Glutamatergic neuron (in vitro differentiated cells): ENCODE measurements around the gene DIP2B. TPM values are rescaled to one million over a fixed set of nuclear protein-coding genes. Genes with fewer than 3 reads are reported as not detected.

Source experiments
- DNase-seq: peaks from one replicate; pipeline ENCODE4 v3.0.0; 2022
- H3K27ac Mint-ChIP-seq: one replicate; pipeline ENCODE4 v1.8.0; 2020; ENCODE audit warnings: mild to moderate bottlenecking, mixed read lengths, inconsistent platforms; ENCODE audit not compliant: unreplicated experiment
- H3K27me3 Mint-ChIP-seq: one replicate; pipeline ENCODE4 v1.8.0; 2020; ENCODE audit warnings: mild to moderate bottlenecking, moderate library complexity, mixed read lengths, inconsistent platforms; ENCODE audit not compliant: unreplicated experiment
- H3K36me3 Mint-ChIP-seq: one replicate; pipeline ENCODE4 v1.8.0; 2020; ENCODE audit warnings: mild to moderate bottlenecking, mixed read lengths, inconsistent platforms; ENCODE audit not compliant: unreplicated experiment
- H3K4me1 Mint-ChIP-seq: one replicate; pipeline ENCODE4 v1.8.0; 2020; ENCODE audit warnings: mild to moderate bottlenecking, low read depth, mixed read lengths, inconsistent platforms; ENCODE audit not compliant: unreplicated experiment
- H3K4me3 Mint-ChIP-seq: one replicate; pipeline ENCODE4 v1.8.0; 2020; ENCODE audit warnings: mild to moderate bottlenecking, mixed read lengths, inconsistent platforms; ENCODE audit not compliant: unreplicated experiment
- H3K9me3 Mint-ChIP-seq: one replicate; pipeline ENCODE4 v1.8.0; 2020; ENCODE audit warnings: mild to moderate bottlenecking, moderate library complexity, mixed read lengths, inconsistent platforms; ENCODE audit not compliant: unreplicated experiment
- total RNA-seq: library from RNA; stranded (reverse); fragmentation: NEBNext Ultra II Directional; extraction: Animal tissue kit (Norgen Biotek cat#: 25700); gene quantifications from one replicate; pipeline ENCODE4 v1.2.1, GENCODE V29; 2021; ENCODE audit not compliant: unreplicated experiment
- TF ChIP-seq, protein P1 (sequence below): fragments of 200-600 bp; sonication (generic); IDR thresholded peaks from one replicate; pipeline ENCODE4 v1.5.0; 2021; ENCODE audit not compliant: partially characterized antibody, unreplicated experiment

DIP2B gene
- total RNA-seq, 1 donor from 2014 or later, result 37.3 TPM

DNA sequence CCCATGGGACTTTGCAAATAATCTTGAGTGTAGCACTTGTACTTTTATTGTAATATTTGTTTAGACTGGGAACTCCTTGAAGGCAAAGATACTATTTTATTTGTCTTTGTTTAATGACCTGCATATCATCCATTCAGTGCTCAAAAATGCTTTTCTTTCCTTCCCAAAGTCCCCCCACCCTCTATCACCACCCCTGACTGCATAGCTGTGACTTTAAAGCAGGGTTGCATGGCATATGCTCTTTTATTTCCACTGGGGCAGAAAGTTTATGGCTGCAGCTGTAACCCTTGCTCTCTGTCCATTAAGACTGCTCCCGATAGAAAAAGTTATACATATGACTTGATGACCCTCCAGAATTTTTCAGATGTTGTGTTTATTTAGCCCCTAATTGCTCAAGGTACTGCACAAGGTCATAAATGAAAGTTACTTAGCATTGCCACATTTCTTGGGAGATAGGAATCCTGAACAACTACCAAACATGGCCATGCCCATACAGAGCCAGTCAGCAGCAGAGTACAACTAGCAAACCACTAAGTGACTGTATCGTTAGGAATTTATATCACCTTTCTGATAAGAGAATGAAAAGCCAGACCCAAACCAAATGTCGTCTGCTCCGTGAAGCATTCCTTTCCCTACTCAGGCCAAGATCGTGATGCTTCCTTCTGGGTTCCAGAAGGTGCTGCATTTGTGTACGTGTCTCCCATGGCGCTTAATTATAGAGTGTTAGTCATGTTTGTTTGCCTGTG lies 114.3 kb downstream of the DIP2B start:
- Mint-ChIP-seq H3K27ac (peak overlapping the region; percentile 6), H3K27me3 (no peaks in the 10 kb centered on the region), H3K9me3 (no peaks in the 10 kb centered on the region), H3K36me3 (no peaks in the 10 kb centered on the region), H3K4me3 (no peak overlapping the region), H3K4me1 (peaks cover 31% of the 10 kb centered on the region)
- TF ChIP-seq, protein P1, sequence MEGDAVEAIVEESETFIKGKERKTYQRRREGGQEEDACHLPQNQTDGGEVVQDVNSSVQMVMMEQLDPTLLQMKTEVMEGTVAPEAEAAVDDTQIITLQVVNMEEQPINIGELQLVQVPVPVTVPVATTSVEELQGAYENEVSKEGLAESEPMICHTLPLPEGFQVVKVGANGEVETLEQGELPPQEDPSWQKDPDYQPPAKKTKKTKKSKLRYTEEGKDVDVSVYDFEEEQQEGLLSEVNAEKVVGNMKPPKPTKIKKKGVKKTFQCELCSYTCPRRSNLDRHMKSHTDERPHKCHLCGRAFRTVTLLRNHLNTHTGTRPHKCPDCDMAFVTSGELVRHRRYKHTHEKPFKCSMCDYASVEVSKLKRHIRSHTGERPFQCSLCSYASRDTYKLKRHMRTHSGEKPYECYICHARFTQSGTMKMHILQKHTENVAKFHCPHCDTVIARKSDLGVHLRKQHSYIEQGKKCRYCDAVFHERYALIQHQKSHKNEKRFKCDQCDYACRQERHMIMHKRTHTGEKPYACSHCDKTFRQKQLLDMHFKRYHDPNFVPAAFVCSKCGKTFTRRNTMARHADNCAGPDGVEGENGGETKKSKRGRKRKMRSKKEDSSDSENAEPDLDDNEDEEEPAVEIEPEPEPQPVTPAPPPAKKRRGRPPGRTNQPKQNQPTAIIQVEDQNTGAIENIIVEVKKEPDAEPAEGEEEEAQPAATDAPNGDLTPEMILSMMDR, result no peak
- DNase-seq, result no peak

DNA sequence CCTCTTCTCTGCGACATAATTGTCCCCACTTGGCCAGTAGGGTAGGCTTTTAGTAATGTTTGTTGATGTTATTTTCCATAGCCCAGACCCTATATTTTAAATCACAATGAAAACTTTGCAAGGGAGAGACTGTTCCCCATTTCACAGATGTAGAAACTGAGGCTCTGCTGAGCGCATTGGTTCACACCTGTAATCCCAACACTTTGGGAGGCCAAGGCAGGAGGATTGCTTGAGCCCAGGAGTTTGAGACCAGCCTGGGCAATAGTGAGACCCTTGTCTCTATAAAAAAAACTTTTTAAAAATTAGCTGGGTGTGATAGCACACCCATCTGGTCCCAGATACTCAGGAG lies 114.8 kb downstream of the DIP2B start:
- no peak for DNase-seq
- TF ChIP-seq, protein P1, result no peak
- Mint-ChIP-seq H3K27me3 (no peaks in the 10 kb centered on the region), H3K9me3 (no peaks in the 10 kb centered on the region), H3K36me3 (no peaks in the 10 kb centered on the region), H3K27ac (no peak overlapping the region), H3K4me1 (peaks cover 31% of the 10 kb centered on the region), H3K4me3 (no peak overlapping the region)

DNA sequence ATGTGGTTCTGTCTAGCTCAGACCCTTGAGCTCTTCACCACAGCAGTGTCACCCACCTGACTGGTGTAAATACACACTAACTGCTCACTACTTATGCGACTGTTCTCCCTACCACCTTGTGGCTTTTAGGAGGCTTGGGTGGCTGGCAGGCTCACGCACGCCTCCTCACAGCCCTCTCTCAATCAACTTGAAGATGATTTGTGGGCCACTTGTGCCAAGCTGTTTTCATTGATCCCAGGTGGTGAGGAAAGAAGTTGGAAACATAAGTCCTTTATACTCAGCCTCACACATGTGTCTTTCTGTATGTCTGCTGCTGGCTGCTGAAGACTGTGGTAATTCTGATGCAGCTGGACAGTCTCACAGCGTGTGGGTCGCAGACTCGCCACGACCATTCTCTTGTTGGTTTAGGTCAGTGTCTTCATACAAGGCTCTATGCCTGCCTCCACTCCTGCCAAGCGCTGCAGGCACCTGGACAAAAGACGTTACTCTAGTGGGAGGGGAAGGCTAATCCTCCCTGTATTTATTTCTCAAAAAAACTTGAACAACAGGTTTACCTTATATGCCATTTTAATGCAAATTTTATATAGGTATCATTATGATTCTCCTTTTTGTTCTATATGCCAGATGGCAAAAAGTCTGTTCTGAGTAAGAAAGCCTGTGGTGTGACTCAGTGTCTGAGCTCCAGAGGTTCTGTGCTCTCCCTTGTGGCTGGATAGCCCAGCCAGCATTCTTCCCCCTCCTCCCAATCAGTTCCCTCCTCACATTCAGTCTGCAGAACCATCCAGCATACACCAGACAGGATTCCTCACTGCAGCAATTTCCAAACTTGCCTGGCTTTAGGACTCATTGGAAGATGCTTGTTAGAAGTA lies 115.6 kb downstream of the DIP2B start:
- Mint-ChIP-seq H3K9me3 (no peaks in the 10 kb centered on the region), H3K4me3 (no peak overlapping the region), H3K4me1 (peaks cover 31% of the 10 kb centered on the region)

GRCh38 chr12:50620978-50621360 lies 116.2 kb downstream of the DIP2B start:
- Mint-ChIP-seq H3K27me3 (no peaks in the 10 kb centered on the region), H3K27ac (peak overlapping the region; percentile 31), H3K4me1 (peaks cover 31% of the 10 kb centered on the region)

More for the DNA sequence above, 115.6 kb downstream of the DIP2B start:
- Mint-ChIP-seq H3K36me3 (no peaks in the 10 kb centered on the region), H3K27ac (peak overlapping the region; percentile 85), H3K27me3 (no peaks in the 10 kb centered on the region)
- TF ChIP-seq, protein P1, result no peak
- no peak for DNase-seq

More at GRCh38 chr12:50620978-50621360, 116.2 kb downstream of the DIP2B start:
- TF ChIP-seq, protein P1, result no peak
- DNase-seq, result no peak
- Mint-ChIP-seq H3K9me3 (no peaks in the 10 kb centered on the region), H3K36me3 (no peaks in the 10 kb centered on the region), H3K4me3 (no peak overlapping the region)
